ENCODE data around the gene NAGA.
"Not testable (repeated sequence)": the region's sequence is repeated elsewhere in the genome, so short reads cannot be mapped to it uniquely, and the experiment has no call there.

The NAGA gene

GRCh38 chr22:42108848-42109247 is 38.2 kb upstream of the NAGA start:
- Histone ChIP-seq H3K4me2 (ENCODE audit: low read depth, low read length, poor library complexity, severe bottlenecking) (no peak overlapping the region), H3K4me3 (ENCODE audit: low read length, poor library complexity, severe bottlenecking) (no peak overlapping the region), H3K4me1 (ENCODE audit: insufficient read depth, low read length, poor library complexity, severe bottlenecking) (no peaks in the 10 kb centered on the region), H4K20me1 (ENCODE audit: insufficient read depth, low read length, poor library complexity, severe bottlenecking) (no peaks in the 10 kb centered on the region), H3K36me3 (ENCODE audit: insufficient read depth, low read length) (no peaks in the 10 kb centered on the region), H3K9me2 (replicated peaks; ENCODE audit: low read depth, low read length) (no peaks in the 10 kb centered on the region), H3F3A (ENCODE audit: low read depth) (no peaks in the 10 kb centered on the region), H2AFZ (ENCODE audit: low read length) (no peak overlapping the region), H3K27me3 (ENCODE audit: insufficient read depth, low read length, poor library complexity, severe bottlenecking) (no peaks in the 10 kb centered on the region), H3K9ac (ENCODE audit: low read depth, low read length, poor library complexity, severe bottlenecking) (no peak overlapping the region), H3K79me2 (ENCODE audit: insufficient read depth, low read length) (no peaks in the 10 kb centered on the region), H3K9me3 (ENCODE audit: insufficient read depth, low read depth, low read length) (peaks cover 1% of the 10 kb centered on the region; the same call in 1 of the 2 replicates)
- TF ChIP-seq EZH2phosphoT487 (IDR thresholded peaks at IDR 0.05; ENCODE audit: borderline replicate concordance): no peak
- TF ChIP-seq, protein P1, sequence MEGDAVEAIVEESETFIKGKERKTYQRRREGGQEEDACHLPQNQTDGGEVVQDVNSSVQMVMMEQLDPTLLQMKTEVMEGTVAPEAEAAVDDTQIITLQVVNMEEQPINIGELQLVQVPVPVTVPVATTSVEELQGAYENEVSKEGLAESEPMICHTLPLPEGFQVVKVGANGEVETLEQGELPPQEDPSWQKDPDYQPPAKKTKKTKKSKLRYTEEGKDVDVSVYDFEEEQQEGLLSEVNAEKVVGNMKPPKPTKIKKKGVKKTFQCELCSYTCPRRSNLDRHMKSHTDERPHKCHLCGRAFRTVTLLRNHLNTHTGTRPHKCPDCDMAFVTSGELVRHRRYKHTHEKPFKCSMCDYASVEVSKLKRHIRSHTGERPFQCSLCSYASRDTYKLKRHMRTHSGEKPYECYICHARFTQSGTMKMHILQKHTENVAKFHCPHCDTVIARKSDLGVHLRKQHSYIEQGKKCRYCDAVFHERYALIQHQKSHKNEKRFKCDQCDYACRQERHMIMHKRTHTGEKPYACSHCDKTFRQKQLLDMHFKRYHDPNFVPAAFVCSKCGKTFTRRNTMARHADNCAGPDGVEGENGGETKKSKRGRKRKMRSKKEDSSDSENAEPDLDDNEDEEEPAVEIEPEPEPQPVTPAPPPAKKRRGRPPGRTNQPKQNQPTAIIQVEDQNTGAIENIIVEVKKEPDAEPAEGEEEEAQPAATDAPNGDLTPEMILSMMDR (conservative IDR thresholded peaks at IDR 0.05; ENCODE audit: low read length): no peak

DNA sequence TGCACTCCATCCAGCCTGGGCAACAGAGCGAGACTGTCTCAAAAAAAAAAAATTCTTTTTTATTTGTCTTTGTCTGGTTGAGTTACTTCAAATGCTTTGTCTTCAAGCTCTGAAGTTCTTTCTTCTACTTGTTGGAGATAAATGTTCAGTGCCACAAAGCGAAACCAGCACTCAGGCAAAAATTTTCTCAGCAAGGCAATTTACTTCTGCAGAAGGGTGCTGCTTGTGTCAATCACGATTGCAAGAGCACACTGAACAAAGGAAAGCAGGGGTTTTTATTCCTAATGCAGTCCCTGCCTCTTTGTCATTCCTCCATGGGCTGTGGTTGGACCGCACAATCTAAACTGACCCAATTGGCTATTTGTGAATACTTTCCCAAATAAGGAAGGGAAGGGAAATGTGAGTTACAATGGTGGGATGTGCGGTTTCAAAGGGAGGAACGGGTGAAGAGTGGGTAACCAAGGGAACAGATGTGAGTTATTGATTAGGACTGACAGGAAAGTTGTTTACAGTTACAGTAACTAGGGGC is 33.8 kb upstream of the NAGA start:
- H3K4me1 ChIP-seq (ENCODE audit: insufficient read depth, low read length, poor library complexity, severe bottlenecking); H3K4me2 ChIP-seq (ENCODE audit: low read depth, low read length, poor library complexity, severe bottlenecking); H3K9ac ChIP-seq (ENCODE audit: low read depth, low read length, poor library complexity, severe bottlenecking); H3K9me2 ChIP-seq (replicated peaks; ENCODE audit: low read depth, low read length); H3K4me3 ChIP-seq (ENCODE audit: low read length, poor library complexity, severe bottlenecking); H3K9me3 ChIP-seq (ENCODE audit: insufficient read depth, low read depth, low read length); H3F3A ChIP-seq (ENCODE audit: low read depth); H3K36me3 ChIP-seq (ENCODE audit: insufficient read depth, low read length); H3K79me2 ChIP-seq (ENCODE audit: insufficient read depth, low read length); H3K27me3 ChIP-seq (ENCODE audit: insufficient read depth, low read length, poor library complexity, severe bottlenecking); H4K20me1 ChIP-seq (ENCODE audit: insufficient read depth, low read length, poor library complexity, severe bottlenecking); H2AFZ ChIP-seq (ENCODE audit: low read length): not testable (repeated sequence)

GRCh38 chr22:42101199-42101598 is 30.6 kb upstream of the NAGA start:
- no peak for TF ChIP-seq EZH2phosphoT487 (IDR thresholded peaks at IDR 0.05; ENCODE audit: borderline replicate concordance)
- TF ChIP-seq, protein P1 (conservative IDR thresholded peaks at IDR 0.05; ENCODE audit: low read length): no peak
- H3K36me3 ChIP-seq (ENCODE audit: insufficient read depth, low read length): no peaks in the 10 kb centered on the region
- peaks cover 9% of the 10 kb centered on the region; the same call in 1 of the 2 replicates for H3K9me3 ChIP-seq (ENCODE audit: insufficient read depth, low read depth, low read length)
- H4K20me1 ChIP-seq (ENCODE audit: insufficient read depth, low read length, poor library complexity, severe bottlenecking): no peaks in the 10 kb centered on the region
- H3K79me2 ChIP-seq (ENCODE audit: insufficient read depth, low read length): no peaks in the 10 kb centered on the region
- no peaks in the 10 kb centered on the region for H3K27me3 ChIP-seq (ENCODE audit: insufficient read depth, low read length, poor library complexity, severe bottlenecking)
- no peak overlapping the region for H3K9ac ChIP-seq (ENCODE audit: low read depth, low read length, poor library complexity, severe bottlenecking)
- H3K4me1 ChIP-seq (ENCODE audit: insufficient read depth, low read length, poor library complexity, severe bottlenecking): no peaks in the 10 kb centered on the region
- no peak overlapping the region for H3K4me3 ChIP-seq (ENCODE audit: low read length, poor library complexity, severe bottlenecking)
- H3K9me2 ChIP-seq (replicated peaks; ENCODE audit: low read depth, low read length): no peaks in the 10 kb centered on the region
- no peaks in the 10 kb centered on the region for H3F3A ChIP-seq (ENCODE audit: low read depth)
- no peak overlapping the region for H3K4me2 ChIP-seq (ENCODE audit: low read depth, low read length, poor library complexity, severe bottlenecking)
- H2AFZ ChIP-seq (ENCODE audit: low read length): no peak overlapping the region

- H3K9ac ChIP-seq (ENCODE audit: low read depth, low read length, poor library complexity, severe bottlenecking): peak overlapping the region; percentile 87
- peaks cover 8% of the 10 kb centered on the region for H3K36me3 ChIP-seq (ENCODE audit: insufficient read depth, low read length)
- no peaks in the 10 kb centered on the region for H3K9me3 ChIP-seq (ENCODE audit: insufficient read depth, low read depth, low read length)
- H3K27me3 ChIP-seq (ENCODE audit: insufficient read depth, low read length, poor library complexity, severe bottlenecking): no peaks in the 10 kb centered on the region
- no peak for TF ChIP-seq EZH2phosphoT487 (IDR thresholded peaks at IDR 0.05; ENCODE audit: borderline replicate concordance)
- TF ChIP-seq, protein P1 (conservative IDR thresholded peaks at IDR 0.05; ENCODE audit: low read length): no peak
- peak overlapping the region; percentile 90 for H3K4me2 ChIP-seq (ENCODE audit: low read depth, low read length, poor library complexity, severe bottlenecking)
- peak overlapping the region; percentile 92 for H3K4me3 ChIP-seq (ENCODE audit: low read length, poor library complexity, severe bottlenecking)
- H3K79me2 ChIP-seq (ENCODE audit: insufficient read depth, low read length): peaks cover 38% of the 10 kb centered on the region
- no peaks in the 10 kb centered on the region for H3F3A ChIP-seq (ENCODE audit: low read depth)
- H2AFZ ChIP-seq (ENCODE audit: low read length): peak overlapping the region; percentile 94
- peaks cover 18% of the 10 kb centered on the region for H4K20me1 ChIP-seq (ENCODE audit: insufficient read depth, low read length, poor library complexity, severe bottlenecking)
- peaks cover 17% of the 10 kb centered on the region for H3K4me1 ChIP-seq (ENCODE audit: insufficient read depth, low read length, poor library complexity, severe bottlenecking)
- no peaks in the 10 kb centered on the region for H3K9me2 ChIP-seq (replicated peaks; ENCODE audit: low read depth, low read length)
These were observed 20.8 kb upstream of the NAGA start for GRCh38 chr22:42091455-42091782.
